Uterus (tissue), 4 donors: ENCODE data around the gene WWC1. TPM values are rescaled to one million over a fixed set of nuclear protein-coding genes. Genes with fewer than 3 reads are reported as not detected.

Experiments used
- DNase-seq, 2 donors: peaks; one replicate each; pipeline ENCODE4 v3.0.0-alpha.2; 2019 to 2020
- H3K27ac ChIP-seq, 2 donors: fragments of 200-600 bp; sonication (generic); 1 replicate in 1 of 2; 2 replicates in 1 of 2; pipeline ENCODE4 v1.5.1; 2016 to 2018
- H3K27me3 ChIP-seq, 2 donors: fragments of 200-600 bp; sonication (generic); one replicate each; pipeline ENCODE4 v1.5.1; 2018 to 2019; ENCODE audit warnings: control low read depth in 1 of 2
- H3K36me3 ChIP-seq, 2 donors: fragments of 200-600 bp; sonication (generic); one replicate each; pipeline ENCODE4 v1.5.1; 2019; ENCODE audit warnings: control low read depth in 1 of 2
- H3K4me1 ChIP-seq, 2 donors: fragments of 200-600 bp; sonication (generic); one replicate each; pipeline ENCODE4 v1.5.1; 2018 to 2019; ENCODE audit warnings: control low read depth in 1 of 2
- H3K4me3 ChIP-seq, 2 donors: fragments of 200-600 bp; sonication (generic); 1 replicate in 1 of 2; 2 replicates in 1 of 2; pipeline ENCODE4 v1.5.1; 2018 to 2019; ENCODE audit warnings: mild to moderate bottlenecking in 1 of 2
- H3K9me3 ChIP-seq, 2 donors: fragments of 200-600 bp; sonication (generic); one replicate each; pipeline ENCODE4 v1.5.1; 2019; ENCODE audit warnings: control low read depth in 1 of 2
- POLR2A ChIP-seq, 2 donors: fragments of 450-650 bp; IDR thresholded peaks; one replicate each; pipeline ENCODE4 v1.6.1; 2016; ENCODE audit warnings: antibody characterized with exemption in 2 of 2, mild to moderate bottlenecking in 1 of 2, moderate library complexity in 1 of 2
- intact Hi-C: fragments of 100-400 bp; cut with DNase I; formaldehyde crosslinking; loops from one replicate; pipeline ENCODE4 v1.15.1; 2023; ENCODE audit warnings: low total_unique reads
- total RNA-seq, 4 donors: library from RNA; depleted of rRNA in 3 of 4; stranded (reverse); fragments of >200 nt in 3 of 4; gene quantifications; one replicate each; pipeline versions ENCODE4 v1.1.0 to v1.2.4, GENCODE V29; 2014 to 2023
- TF ChIP-seq, protein P1 (sequence below), 4 experiments: fragments of 200-600 bp in 2 of 4; fragments of 450-650 bp in 2 of 4; sonication (generic) in 2 of 4; IDR thresholded peaks; one replicate each; pipeline ENCODE4 v1.5.1; 2016 to 2019; ENCODE audit warnings: antibody characterized with exemption in 4 of 4, mild to moderate bottlenecking in 2 of 4, moderate library complexity in 1 of 4
- donor health status: DM: yes; HTN: yes; CAD: no.

Gene WWC1
- total RNA-seq, 4 donors from 2014 or later: under 0.01 to 8.7 (median 1.9) TPM; not detected in 1

DNA sequence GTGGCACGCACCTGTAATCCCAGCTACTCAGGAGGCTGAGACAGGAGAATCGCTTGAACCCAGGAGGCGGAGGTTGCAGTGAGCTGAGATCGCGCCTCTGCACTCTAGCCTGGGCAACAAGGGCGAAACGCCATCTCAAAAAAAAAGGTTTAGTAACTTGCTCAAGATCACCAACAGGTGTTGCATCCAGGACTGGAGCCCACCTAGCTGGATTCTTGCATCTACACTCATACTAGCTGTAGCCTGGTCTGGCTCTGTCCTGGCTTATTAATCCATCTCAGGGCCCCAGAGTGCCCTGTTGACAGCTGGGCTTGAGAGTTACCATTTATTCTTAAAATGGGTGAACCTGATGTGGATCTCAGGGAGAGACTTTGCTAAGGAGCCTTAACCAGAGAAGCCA lies 7.5 kb downstream of the WWC1 start:
- no peak overlapping the region for H3K4me3 ChIP-seq
- H3K27me3 ChIP-seq: peaks cover 0 to 7% of the 10 kb centered on the region in 2 donors
- intact Hi-C loops: no loop called here
- no peak overlapping the region for H3K27ac ChIP-seq
- H3K36me3 ChIP-seq: no peaks in the 10 kb centered on the region
- TF ChIP-seq, protein P1, sequence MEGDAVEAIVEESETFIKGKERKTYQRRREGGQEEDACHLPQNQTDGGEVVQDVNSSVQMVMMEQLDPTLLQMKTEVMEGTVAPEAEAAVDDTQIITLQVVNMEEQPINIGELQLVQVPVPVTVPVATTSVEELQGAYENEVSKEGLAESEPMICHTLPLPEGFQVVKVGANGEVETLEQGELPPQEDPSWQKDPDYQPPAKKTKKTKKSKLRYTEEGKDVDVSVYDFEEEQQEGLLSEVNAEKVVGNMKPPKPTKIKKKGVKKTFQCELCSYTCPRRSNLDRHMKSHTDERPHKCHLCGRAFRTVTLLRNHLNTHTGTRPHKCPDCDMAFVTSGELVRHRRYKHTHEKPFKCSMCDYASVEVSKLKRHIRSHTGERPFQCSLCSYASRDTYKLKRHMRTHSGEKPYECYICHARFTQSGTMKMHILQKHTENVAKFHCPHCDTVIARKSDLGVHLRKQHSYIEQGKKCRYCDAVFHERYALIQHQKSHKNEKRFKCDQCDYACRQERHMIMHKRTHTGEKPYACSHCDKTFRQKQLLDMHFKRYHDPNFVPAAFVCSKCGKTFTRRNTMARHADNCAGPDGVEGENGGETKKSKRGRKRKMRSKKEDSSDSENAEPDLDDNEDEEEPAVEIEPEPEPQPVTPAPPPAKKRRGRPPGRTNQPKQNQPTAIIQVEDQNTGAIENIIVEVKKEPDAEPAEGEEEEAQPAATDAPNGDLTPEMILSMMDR (IDR thresholded peaks at IDR 0.05): no peak
- no peak for TF ChIP-seq POLR2A (IDR thresholded peaks at IDR 0.05)
- H3K9me3 ChIP-seq: no peaks in the 10 kb centered on the region
- no peaks in the 10 kb centered on the region for H3K4me1 ChIP-seq
- no peak for DNase-seq

DNA sequence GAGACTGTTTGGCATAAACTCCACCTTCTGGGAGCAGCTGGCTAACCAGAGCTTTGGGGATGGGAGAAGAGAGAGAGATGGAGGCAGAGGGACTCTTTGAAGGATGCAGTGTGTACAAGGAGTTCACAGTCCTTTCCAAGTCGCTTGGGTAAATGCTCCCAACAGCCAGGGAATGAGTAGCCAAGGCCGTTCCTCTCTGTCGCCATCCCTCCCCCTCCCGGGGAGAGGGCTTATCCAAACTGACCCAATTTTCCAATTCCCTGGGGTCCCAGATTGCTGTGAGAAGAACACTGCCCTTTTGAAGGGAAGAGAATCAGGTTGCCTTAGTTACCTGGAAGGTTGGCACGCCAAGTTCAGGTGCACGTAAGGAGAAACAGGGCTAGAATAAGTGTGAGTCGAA lies 7.9 kb downstream of the WWC1 start:
- DNase-seq: no peak
- Histone ChIP-seq H3K27ac (no peak overlapping the region), H3K9me3 (no peaks in the 10 kb centered on the region), H3K4me1 (no peaks in the 10 kb centered on the region), H3K27me3 (peaks cover 0 to 4% of the 10 kb centered on the region in 2 donors), H3K4me3 (no peak overlapping the region), H3K36me3 (no peaks in the 10 kb centered on the region)
- intact Hi-C loops: no loop called here
- TF ChIP-seq, protein P1 (IDR thresholded peaks at IDR 0.05): no peak
- TF ChIP-seq POLR2A (IDR thresholded peaks at IDR 0.05): no peak

DNA sequence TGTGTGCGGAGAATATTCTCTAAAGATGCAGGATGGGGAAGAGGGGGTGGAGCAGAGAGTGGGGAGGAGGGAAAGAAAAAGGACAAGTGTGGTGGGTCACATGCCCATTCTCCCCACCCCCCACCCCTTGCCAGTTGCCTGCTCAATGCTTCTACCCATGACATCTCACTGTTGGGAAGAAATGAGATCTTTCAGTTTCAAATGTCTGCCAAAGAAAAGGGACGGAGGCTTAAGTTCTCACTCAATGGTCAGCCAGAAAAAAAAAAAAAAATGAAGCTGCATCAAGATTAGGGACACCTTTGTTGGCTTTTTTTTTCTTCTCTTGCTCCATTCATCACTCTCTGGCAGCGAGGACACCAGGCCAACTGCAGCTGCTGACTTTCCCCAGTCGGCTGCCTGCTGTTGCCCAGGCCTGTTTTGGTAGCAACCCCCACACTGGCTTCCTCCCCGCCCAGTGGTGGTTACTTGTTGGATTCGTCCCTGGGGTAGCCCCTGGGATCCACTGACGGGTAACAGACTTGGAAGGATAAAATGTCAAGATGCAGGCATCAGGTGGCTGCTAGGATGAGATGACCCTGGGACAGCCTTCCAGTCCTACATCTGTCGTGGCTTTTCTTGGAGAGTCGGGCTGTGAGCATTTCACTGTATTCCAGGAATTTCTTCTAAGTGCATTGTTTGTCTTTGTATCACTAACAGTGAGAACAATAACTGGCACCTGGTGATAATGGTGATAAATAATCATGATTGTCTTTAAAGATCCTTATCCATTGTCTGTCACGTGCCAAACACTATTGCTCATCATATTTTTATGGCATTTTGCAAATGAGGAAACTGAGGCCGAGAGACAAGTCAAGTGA lies 9.1 kb downstream of the WWC1 start:
- H3K4me3 ChIP-seq: no peak overlapping the region
- no peaks in the 10 kb centered on the region for H3K4me1 ChIP-seq
- H3K9me3 ChIP-seq: no peaks in the 10 kb centered on the region
- no peaks in the 10 kb centered on the region for H3K27me3 ChIP-seq
- no peak for DNase-seq
- no peak for TF ChIP-seq POLR2A (IDR thresholded peaks at IDR 0.05)
- TF ChIP-seq, protein P1 (IDR thresholded peaks at IDR 0.05): no peak
- intact Hi-C loops: no loop called here
- H3K27ac ChIP-seq: no peak overlapping the region
- H3K36me3 ChIP-seq: no peaks in the 10 kb centered on the region

DNA sequence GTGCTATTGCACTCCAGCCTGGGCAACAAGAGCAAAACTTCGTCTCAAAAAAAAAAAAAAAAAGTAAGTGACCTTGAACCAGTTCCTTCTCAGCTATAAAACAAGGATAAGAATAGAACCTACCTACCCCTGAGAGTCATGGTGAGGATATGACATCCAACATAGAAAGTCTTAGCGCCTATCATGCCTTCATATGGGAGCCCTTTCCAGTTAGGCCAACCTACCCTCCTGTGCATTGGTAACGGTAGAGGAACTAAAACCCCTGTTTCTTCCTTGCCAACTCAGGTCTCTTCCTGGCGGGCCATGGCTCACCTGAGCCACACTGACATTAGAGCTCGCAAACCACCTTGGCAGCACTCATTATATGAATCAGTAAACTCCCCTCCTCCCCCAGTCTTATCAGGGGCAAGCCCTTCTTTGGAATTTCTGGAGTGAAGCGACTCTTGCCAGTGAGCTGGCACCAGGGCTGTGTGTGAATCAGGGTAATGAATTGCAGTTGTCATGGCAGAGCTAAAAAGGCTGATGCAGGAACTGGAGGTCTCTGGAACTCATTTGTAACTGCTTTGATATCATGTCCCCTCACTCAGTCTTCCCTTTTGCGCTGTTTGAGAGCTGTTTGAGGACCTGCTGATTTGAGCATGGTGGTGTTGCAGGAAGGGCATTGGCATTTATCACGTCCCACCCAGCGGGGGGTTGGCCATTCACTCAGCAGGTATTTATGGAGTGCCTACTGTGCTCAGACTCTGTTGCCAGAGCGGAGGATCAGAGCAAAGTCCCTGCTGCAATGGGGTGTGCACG lies 10.3 kb downstream of the WWC1 start:
- Histone ChIP-seq H3K4me3 (no peak overlapping the region), H3K36me3 (no peaks in the 10 kb centered on the region), H3K4me1 (no peaks in the 10 kb centered on the region), H3K27ac (no peak overlapping the region), H3K9me3 (no peaks in the 10 kb centered on the region), H3K27me3 (no peaks in the 10 kb centered on the region)
- intact Hi-C loops: no loop called here
- no peak for DNase-seq
- TF ChIP-seq, protein P1 (IDR thresholded peaks at IDR 0.05): no peak
- no peak for TF ChIP-seq POLR2A (IDR thresholded peaks at IDR 0.05)

DNA sequence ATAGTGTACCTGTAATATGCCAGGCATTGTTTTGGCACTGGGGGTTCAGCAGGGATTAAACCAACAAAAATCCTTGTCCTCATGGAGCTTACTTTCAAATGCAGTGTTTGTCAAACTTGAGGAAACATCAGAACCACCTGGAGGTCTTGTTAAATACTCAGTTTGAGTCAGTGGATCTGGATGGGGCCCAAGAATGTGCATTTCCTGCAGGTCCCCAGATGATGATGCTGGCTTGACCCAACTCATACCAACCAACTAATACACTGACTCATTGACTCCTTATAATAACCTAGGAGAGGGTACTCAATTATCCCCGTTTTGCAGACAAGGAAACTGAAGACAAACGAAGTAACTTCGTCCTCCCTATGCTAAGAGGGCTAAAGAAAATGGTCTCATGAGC lies 11.3 kb downstream of the WWC1 start:
- DNase-seq: no peak
- H3K27ac ChIP-seq: no peak overlapping the region
- H3K36me3 ChIP-seq: no peaks in the 10 kb centered on the region
- H3K4me1 ChIP-seq: no peaks in the 10 kb centered on the region
- H3K27me3 ChIP-seq: no peaks in the 10 kb centered on the region
- TF ChIP-seq POLR2A (IDR thresholded peaks at IDR 0.05): no peak
- TF ChIP-seq, protein P1 (IDR thresholded peaks at IDR 0.05): no peak
- H3K4me3 ChIP-seq: no peak overlapping the region
- intact Hi-C loops: no loop called here
- no peaks in the 10 kb centered on the region for H3K9me3 ChIP-seq
